Posterior cingulate gyrus (tissue), 11 donors: ENCODE measurements around the gene PCDHA1.
"Not testable (repeated sequence)": the region's sequence is repeated elsewhere in the genome, so short reads cannot be mapped to it uniquely, and the experiment has no call there.

ENCODE experiments used
- DNase-seq, 10 donors: peaks; one replicate each; pipeline versions ENCODE4 v3.0.0 to v3.0.0-alpha.2; 2020 to 2021; ENCODE audit warnings: mixed read lengths in 3 of 10
- intact Hi-C: fragments of 100-400 bp; cut with DNase I; formaldehyde crosslinking; loops from one replicate; pipeline ENCODE4 v1.15.1; 2023

Gene PCDHA1

DNA sequence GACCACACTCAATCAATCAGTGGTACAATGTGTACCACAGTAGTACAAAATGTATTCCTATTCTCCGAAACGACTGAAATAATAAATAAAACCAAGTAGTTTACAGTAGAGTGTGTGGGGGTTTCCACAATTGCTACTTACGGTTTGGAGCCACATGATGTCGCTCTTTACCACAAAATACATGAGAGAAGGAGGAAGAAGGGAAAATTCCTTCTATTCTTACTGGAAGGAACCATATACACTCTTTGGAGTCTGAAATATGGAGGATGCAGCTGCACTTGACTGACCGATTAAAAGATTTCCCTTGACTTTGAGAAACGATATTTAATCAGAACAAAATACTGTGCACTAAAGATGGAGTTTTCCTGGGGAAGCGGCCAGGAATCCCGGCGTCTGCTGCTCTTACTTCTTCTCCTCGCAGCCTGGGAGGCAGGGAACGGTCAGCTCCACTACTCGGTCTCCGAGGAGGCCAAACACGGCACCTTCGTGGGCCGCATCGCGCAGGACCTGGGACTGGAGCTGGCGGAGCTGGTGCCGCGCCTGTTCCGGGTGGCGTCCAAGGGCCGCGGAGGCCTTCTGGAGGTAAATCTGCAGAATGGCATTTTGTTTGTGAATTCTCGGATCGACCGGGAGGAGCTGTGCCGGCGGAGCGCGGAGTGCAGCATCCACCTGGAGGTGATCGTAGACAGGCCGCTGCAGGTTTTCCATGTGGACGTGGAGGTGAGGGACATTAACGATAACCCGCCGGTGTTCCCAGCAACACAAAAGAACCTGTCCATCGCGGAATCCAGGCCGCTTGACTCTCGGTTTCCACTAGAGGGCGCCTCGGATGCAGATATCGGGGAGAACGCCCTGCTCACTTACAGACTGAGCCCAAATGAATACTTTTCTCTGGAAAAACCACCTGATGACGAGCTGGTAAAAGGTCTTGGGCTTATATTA is 21.2 kb downstream of the PCDHA1 start, which contains the start of gene PCDHA4:
Gene PCDHA4 (plus strand): TSS at position 235 of the 942 bp plus-strand sequence.
- peak in 7 of 10 donors; percentile 40 to 90 (median 68) for DNase-seq
- intact Hi-C loops: no loop called here

DNA sequence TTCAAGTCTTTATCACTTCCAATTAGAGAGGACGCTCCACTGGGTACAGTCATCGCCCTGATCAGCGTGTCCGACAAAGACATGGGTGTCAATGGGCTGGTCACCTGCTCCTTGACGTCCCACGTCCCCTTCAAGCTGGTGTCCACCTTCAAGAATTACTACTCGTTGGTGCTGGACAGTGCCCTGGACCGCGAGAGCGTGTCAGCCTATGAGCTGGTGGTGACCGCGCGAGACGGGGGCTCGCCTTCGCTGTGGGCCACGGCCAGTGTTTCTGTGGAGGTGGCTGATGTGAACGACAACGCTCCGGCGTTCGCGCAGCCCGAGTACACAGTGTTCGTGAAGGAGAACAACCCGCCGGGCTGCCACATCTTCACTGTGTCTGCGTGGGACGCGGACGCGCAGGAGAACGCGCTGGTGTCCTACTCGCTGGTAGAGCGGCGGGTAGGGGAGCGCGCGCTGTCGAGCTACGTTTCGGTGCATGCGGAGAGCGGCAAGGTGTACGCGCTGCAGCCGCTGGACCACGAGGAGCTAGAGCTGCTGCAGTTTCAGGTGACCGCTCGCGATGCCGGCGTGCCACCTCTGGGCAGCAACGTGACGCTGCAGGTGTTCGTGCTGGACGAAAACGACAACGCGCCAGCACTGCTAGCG is 22.4 kb downstream of the PCDHA1 start:
- DNase-seq: peak in 2 of 10 donors; percentile 62 to 79
- intact Hi-C loops: not testable (repeated sequence)

DNA sequence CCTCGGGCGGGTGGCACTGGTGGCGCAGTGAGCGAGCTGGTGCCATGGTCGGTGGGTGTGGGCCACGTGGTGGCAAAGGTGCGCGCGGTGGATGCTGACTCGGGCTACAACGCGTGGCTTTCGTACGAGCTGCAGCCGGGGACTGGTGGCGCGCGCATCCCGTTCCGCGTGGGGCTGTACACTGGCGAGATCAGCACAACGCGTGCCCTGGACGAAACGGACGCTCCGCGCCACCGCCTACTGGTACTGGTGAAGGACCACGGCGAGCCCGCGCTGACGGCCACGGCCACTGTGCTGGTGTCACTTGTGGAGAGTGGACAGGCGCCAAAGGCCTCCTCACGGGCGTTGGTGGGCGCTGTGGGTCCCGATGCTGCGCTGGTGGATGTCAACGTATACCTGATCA is 22.9 kb downstream of the PCDHA1 start:
- DNase-seq: peak in 4 of 10 donors; percentile 24 to 80 (median 66)

DNA sequence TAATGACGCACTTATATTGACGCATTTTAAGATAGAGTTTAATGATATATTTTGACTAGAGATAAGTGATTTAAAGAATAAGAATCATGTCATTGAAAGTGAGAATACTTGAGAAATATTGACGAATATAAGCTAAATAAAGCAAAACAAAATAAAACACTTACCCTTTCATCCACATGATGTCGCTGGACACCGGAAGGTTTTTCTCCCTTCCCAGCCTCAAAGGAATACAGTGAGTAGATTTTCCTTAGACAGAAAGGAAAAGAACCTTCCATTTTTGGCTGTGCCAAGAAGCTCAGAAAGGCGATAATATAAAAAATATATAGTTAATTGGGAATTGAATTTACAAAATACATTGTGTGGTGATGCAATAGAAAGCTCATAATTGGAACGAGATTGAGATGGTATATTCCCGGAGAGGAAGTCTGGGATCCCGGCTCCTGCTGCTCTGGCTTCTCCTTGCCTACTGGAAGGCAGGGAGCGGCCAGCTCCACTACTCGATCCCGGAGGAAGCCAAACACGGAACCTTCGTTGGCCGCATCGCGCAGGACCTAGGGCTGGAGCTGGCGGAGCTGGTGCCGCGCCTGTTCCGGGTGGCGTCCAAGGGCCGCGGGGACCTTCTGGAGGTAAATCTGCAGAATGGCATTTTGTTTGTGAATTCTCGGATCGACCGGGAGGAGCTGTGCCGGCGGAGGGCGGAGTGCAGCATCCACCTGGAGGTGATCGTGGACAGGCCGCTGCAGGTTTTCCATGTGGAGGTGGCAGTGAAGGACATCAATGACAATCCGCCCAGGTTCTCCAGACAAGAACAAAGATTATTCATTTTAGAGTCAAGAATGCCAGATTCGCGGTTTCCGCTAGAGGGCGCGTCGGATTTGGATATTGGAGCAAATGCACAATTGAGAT is 35.7 kb downstream of the PCDHA1 start, which contains the start of gene PCDHA5:
Gene PCDHA5 (plus strand): TSS at position 239 of the 906 bp plus-strand sequence.
- peak in 6 of 10 donors; percentile 42 to 87 (median 65) for DNase-seq
- intact Hi-C loops: no loop called here

More for the DNA sequence above, 22.9 kb downstream of the PCDHA1 start:
- intact Hi-C loops: no loop called here

DNA sequence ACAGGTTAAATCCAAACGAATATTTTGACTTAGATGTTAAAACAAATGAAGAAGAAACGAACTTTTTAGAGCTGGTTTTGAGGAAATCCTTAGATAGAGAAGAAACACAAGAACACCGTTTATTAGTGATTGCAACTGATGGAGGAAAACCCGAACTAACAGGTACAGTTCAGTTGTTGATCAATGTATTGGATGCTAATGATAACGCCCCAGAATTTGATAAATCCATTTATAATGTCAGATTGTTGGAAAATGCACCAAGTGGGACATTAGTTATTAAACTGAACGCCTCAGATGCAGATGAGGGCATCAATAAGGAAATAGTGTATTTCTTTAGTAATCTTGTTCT is 36.3 kb downstream of the PCDHA1 start:
- DNase-seq: peak in 1 of 10 donors; percentile 28
- intact Hi-C loops: no loop called here

DNA sequence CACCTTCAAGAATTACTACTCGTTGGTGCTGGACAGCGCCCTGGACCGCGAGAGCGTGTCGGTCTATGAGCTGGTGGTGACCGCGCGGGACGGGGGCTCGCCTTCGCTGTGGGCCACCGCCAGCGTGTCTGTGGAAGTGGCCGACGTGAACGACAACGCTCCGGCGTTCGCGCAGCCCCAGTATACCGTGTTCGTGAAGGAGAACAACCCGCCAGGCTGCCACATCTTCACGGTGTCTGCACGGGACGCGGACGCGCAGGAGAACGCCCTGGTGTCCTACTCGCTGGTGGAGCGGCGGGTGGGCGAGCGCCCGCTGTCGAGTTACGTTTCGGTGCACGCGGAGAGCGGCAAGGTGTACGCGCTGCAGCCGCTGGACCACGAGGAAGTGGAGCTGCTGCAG is 37.0 kb downstream of the PCDHA1 start:
- DNase-seq: peak in 1 of 10 donors; percentile 48
- intact Hi-C loops: not testable (repeated sequence)

DNA sequence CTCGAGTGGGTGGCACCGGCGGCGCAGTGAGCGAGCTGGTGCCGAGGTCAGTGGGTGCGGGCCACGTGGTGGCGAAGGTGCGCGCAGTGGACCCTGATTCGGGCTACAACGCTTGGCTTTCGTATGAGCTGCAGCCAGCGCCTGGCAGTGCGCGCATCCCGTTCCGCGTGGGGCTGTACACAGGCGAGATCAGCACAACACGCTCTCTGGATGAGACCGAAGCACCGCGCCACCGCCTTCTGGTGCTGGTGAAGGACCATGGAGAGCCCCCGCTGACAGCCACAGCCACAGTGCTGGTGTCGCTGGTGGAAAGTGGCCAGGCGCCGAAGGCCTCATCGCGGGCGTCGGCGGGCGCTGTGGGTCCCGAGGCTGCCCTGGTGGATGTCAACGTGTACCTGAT is 37.5 kb downstream of the PCDHA1 start:
- intact Hi-C loops: no loop called here

DNA sequence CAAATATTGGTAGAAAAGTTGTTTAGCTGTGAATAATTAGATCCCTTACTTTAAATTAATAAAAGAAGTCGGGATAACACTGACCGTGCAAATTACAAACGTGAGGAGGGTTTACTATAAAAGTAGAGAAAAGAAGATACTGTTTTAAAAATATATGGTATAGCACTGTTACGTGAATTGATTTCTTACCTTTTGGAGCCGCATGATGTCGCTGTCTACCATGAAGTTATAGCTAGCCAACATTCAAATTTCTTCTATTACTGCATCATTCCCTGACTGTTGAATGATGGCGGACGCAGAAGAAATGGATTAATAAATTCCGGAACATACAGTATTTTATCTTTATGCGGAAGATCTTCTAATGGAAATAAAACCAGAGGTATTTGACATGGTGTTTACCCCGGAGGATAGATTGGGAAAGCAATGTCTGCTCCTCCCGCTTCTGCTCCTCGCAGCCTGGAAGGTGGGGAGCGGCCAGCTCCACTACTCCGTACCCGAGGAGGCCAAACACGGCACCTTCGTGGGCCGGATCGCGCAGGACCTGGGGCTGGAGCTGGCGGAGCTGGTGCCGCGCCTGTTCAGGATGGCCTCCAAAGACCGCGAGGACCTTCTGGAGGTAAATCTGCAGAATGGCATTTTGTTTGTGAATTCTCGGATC is 41.9 kb downstream of the PCDHA1 start, which contains the start of gene PCDHA6:
Gene PCDHA6 (plus strand): TSS at position 257 of the 658 bp plus-strand sequence. CDS start 132 bp downstream, at position 389.
- intact Hi-C loops: no loop called here
- DNase-seq: no peak

More for the DNA sequence above, 37.5 kb downstream of the PCDHA1 start:
- DNase-seq: peak in 2 of 10 donors; percentile 61 to 82

DNA sequence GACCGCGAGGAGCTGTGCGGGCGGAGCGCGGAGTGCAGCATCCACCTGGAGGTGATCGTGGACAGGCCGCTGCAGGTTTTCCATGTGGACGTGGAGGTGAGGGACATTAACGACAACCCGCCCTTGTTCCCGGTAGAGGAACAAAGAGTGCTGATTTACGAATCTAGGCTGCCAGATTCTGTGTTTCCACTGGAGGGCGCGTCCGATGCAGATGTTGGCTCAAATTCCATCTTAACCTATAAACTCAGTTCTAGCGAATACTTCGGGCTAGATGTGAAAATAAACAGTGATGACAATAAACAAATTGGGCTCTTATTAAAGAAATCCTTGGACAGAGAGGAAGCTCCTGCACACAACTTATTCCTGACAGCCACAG is 42.4 kb downstream of the PCDHA1 start:
- no peak for DNase-seq
- intact Hi-C loops: no loop called here

DNA sequence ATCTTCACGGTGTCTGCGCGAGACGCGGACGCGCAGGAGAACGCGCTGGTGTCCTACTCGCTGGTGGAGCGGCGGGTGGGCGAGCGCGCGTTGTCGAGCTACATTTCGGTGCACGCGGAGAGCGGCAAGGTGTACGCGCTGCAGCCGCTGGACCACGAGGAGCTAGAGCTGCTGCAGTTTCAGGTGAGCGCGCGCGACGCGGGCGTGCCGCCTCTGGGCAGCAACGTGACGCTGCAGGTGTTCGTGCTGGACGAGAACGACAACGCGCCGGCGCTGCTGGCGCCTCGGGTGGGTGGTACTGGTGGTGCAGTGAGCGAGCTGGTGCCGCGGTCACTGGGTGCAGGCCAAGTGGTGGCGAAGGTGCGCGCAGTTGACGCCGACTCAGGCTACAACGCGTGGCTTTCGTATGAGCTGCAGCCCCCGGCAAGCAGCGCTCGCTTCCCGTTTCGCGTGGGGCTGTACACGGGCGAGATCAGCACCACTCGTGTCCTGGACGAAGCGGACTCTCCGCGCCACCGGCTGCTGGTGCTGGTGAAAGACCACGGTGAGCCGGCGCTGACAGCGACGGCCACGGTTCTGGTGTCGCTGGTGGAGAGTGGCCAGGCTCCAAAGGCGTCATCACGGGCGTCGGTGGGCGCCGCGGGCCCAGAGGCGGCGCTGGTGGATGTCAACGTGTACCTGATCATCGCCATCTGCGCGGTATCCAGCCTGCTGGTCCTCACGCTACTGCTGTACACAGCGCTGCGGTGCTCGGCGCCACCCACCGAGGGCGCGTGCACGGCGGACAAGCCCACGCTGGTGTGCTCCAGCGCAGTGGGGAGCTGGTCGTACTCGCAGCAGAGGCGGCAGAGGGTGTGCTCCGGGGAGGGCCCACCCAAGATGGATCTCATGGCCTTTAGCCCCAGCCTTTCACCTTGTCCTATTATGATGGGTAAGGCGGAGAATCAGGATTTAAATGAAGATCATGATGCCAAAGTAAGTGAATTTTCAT is 43.9 kb downstream of the PCDHA1 start:
- intact Hi-C loops: not testable (repeated sequence)
- DNase-seq: peak in 3 of 10 donors; percentile 50 to 76 (median 59)

DNA sequence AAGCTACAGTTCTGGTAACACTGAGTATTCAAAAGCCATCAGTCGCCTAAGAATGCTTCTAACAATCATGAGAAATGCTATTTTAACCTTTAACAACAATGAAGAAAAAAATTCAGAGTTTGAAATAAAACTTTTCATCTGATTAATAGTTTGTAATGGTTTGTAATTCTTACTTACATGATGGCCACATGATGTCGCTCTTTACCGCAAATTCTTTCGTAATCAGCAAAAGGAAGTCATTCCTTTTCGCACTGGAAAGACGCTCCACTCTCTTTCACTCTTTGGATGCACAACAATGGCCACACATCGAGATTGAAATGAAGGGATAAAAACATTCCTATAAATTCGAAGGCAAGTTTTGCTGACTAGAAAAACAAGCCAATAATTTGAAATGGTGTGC is 48.1 kb downstream of the PCDHA1 start, which contains the start of gene PCDHA7:
Gene PCDHA7 (plus strand): TSS at position 277 of the 400 bp plus-strand sequence. CDS start 115 bp downstream, at position 392.
- no peak for DNase-seq
- intact Hi-C loops: no loop called here

DNA sequence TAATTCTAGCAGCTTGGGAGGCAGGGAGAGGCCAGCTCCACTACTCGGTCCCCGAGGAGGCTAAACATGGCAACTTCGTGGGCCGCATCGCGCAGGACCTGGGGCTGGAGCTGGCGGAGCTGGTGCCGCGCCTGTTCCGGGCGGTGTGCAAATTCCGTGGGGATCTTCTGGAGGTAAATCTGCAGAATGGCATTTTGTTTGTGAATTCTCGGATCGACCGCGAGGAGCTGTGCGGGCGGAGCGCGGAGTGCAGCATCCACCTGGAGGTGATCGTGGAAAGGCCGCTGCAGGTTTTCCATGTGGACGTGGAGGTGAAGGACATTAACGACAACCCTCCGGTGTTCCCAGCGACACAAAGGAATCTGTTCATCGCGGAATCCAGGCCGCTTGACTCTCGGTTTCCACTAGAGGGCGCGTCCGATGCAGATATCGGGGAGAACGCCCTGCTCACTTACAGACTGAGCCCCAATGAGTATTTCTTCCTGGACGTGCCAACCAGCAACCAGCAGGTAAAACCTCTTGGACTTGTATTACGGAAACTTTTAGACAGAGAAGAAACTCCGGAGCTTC is 48.6 kb downstream of the PCDHA1 start:
- intact Hi-C loops: not testable (repeated sequence)
- peak in 2 of 10 donors; percentile 57 for DNase-seq

DNA sequence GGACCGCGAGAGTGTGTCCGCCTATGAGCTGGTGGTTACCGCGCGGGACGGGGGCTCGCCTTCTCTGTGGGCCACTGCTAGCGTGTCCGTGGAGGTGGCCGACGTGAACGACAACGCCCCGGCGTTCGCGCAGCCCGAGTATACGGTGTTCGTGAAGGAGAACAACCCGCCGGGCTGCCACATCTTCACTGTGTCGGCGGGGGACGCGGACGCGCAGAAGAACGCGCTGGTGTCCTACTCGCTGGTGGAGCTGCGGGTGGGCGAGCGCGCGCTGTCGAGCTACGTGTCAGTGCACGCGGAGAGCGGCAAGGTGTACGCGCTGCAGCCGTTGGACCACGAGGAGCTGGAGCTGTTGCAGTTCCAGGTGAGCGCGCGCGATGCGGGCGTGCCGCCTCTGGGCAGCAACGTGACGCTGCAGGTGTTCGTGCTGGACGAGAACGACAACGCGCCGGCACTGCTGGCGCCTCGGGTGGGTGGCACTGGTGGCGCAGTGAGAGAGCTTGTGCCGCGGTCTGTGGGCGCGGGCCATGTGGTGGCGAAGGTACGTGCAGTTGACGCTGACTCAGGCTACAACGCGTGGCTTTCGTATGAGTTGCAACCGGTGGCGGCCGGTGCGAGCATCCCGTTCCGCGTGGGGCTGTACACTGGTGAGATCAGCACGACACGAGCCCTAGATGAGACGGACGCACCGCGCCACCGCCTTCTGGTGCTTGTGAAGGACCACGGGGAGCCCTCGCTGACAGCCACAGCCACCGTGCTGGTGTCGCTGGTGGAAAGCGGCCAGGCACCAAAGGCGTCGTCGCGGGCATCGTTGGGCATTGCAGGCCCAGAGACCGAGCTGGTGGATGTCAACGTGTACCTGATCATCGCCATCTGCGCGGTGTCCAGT is 49.9 kb downstream of the PCDHA1 start:
- DNase-seq: peak in 2 of 10 donors; percentile 71 to 84
- intact Hi-C loops: no loop called here

DNA sequence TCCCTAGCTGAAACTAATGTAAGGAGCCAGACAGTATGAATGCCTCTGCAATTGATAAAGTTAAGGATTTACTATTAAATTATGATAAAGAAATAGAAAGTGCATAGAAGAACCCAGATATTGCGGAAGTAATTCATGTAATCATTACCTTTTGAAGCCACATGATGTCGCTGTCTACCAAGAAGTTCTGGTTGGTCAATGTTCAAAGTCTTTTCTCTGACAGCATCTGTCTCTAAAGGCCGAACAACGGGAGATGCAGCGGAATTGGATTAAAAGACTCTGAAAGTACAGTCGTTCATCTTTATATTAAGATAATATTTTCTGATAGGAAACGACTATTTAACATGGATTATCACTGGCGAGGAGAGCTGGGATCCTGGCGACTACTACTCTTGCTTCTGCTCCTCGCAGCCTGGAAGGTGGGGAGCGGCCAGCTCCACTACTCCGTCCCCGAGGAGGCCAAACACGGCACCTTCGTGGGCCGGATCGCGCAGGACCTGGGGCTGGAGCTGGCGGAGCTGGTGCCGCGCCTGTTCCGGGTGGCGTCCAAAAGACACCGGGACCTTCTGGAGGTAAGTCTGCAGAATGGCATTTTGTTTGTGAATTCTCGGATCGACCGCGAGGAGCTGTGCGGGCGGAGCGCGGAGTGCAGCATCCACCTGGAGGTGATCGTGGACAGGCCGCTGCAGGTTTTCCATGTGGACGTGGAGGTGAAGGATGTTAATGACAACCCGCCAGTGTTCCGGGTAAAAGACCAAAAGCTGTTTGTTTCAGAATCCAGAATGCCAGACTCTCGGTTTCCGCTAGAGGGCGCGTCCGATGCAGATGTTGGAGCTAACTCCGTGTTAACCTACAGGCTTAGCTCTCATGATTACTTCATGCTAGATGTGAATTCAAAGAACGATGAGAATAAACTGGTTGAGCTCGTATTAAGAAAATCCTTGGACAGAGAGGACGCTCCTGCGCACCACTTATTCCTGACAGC is 55.3 kb downstream of the PCDHA1 start, which contains the start of gene PCDHA8:
Gene PCDHA8 (plus strand): TSS at position 210 of the 985 bp plus-strand sequence. CDS start 135 bp downstream, at position 345.
- intact Hi-C loops: no loop called here
- DNase-seq: peak in 4 of 10 donors; percentile 53 to 82 (median 72)
